Measurements from ENCODE around the gene MOB3C. TPM values are rescaled to one million over a fixed set of nuclear protein-coding genes. Genes with fewer than 3 reads are reported as not detected.

The MOB3C gene
- total RNA-seq, 1 donor from 2014 or later = 9.4 TPM

GRCh38 chr1:46606255-46606965 lies 10.2 kb downstream of the MOB3C start:
- no peak for DNase-seq (ENCODE audit: extremely low spot score, unreplicated experiment)
- Mint-ChIP-seq H3K27me3 (ENCODE audit: unreplicated experiment) (no peaks in the 10 kb centered on the region), H3K36me3 (ENCODE audit: unreplicated experiment) (peaks cover 25% of the 10 kb centered on the region), H3K9me3 (ENCODE audit: unreplicated experiment) (no peaks in the 10 kb centered on the region), H3K4me3 (ENCODE audit: unreplicated experiment) (no peak overlapping the region), H3K27ac (ENCODE audit: unreplicated experiment) (no peak overlapping the region), H3K4me1 (ENCODE audit: unreplicated experiment) (peaks cover 25% of the 10 kb centered on the region)
- TF ChIP-seq CTCF (IDR thresholded peaks at IDR 0.05) = no peak

- Mint-ChIP-seq H3K27ac (ENCODE audit: unreplicated experiment) (no peak overlapping the region), H3K4me3 (ENCODE audit: unreplicated experiment) (peak overlapping the region; percentile 89), H3K36me3 (ENCODE audit: unreplicated experiment) (peaks cover 23% of the 10 kb centered on the region), H3K9me3 (ENCODE audit: unreplicated experiment) (no peaks in the 10 kb centered on the region), H3K27me3 (ENCODE audit: unreplicated experiment) (no peaks in the 10 kb centered on the region), H3K4me1 (ENCODE audit: unreplicated experiment) (peaks cover 22% of the 10 kb centered on the region)
- no peak for TF ChIP-seq CTCF (IDR thresholded peaks at IDR 0.05)
- DNase-seq (ENCODE audit: extremely low spot score, unreplicated experiment) = no peak
Observed at GRCh38 chr1:46605232-46605631, 11.4 kb downstream of the MOB3C start.

- H3K4me3 Mint-ChIP-seq (ENCODE audit: unreplicated experiment) = peak within 1 kb of the TSS; percentile 89
- no peaks in the 10 kb centered on the region for H3K9me3 Mint-ChIP-seq (ENCODE audit: unreplicated experiment)
- peak; percentile 42 for TF ChIP-seq CTCF (IDR thresholded peaks at IDR 0.05)
- H3K36me3 Mint-ChIP-seq (ENCODE audit: unreplicated experiment) = peaks cover 14% of the 10 kb centered on the region
- no peaks in the 10 kb centered on the region for H3K27me3 Mint-ChIP-seq (ENCODE audit: unreplicated experiment)
- DNase-seq (ENCODE audit: extremely low spot score, unreplicated experiment) = peak; percentile 100
- peak within 1 kb of the TSS; percentile 80 for H3K27ac Mint-ChIP-seq (ENCODE audit: unreplicated experiment)
- H3K4me1 Mint-ChIP-seq (ENCODE audit: unreplicated experiment) = peaks cover 25% of the 10 kb centered on the region
Observed at GRCh38 chr1:46603858-46604549, 12.6 kb downstream of the MOB3C start, which contains the start of gene MKNK1. MKNK1 (minus strand) TSS chr1:46604268; CDS start chr1:46583327, 20,941 bp downstream.

GRCh38 chr1:46603481-46603857 lies 13.1 kb downstream of the MOB3C start:
- Mint-ChIP-seq H3K4me1 (ENCODE audit: unreplicated experiment) (peaks cover 25% of the 10 kb centered on the region), H3K36me3 (ENCODE audit: unreplicated experiment) (peaks cover 9% of the 10 kb centered on the region), H3K27ac (ENCODE audit: unreplicated experiment) (peak overlapping the region; percentile 80), H3K27me3 (ENCODE audit: unreplicated experiment) (no peaks in the 10 kb centered on the region), H3K4me3 (ENCODE audit: unreplicated experiment) (peak overlapping the region; percentile 89), H3K9me3 (ENCODE audit: unreplicated experiment) (no peaks in the 10 kb centered on the region)
- no peak for DNase-seq (ENCODE audit: extremely low spot score, unreplicated experiment)
- no peak for TF ChIP-seq CTCF (IDR thresholded peaks at IDR 0.05)
